GM18511 (cell line): ENCODE measurements around the gene NOX3.
A peak's percentile ranks its signal among the peaks of the same experiment; 100 is the strongest.

Experiments used
- ATAC-seq: cut with Tn5 transposase; IDR thresholded peaks from one replicate; pipeline ENCODE4 v1.9.1; 2021; ENCODE audit warnings: mild to moderate bottlenecking, moderate library complexity; ENCODE audit not compliant: unreplicated experiment

NOX3 gene

DNA sequence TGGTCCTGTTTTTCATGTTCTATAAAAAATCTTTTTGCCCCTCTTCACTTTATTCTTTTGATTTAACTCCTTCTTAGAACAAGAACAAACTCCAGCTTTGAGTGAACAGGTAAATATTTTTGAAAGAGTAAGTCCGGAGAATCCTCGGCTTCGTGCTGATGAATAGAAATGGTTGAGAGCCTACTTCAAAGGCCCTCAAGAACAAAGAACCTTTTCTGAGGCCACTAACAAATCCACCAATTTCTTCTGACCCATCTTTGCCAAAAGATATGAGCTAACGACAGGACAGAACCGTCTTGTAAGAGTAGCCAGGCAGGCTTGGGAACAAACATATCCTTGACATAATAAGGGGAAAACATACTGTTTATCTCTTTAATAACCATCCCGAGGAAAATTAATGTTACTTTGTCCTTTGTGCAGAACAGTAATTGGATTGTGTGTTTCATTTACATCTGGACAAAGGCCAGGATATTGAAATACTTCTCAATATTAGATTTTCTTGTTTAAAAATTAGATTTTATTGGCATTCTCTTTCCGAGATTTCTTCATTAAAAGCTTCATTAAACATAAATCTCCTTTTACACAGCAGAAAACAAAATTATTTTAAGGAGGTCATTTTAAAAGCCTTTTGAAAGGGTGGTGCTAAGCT lies 52.9 kb downstream of the NOX3 start:
- no peak for ATAC-seq

- no peak for ATAC-seq
These were observed 55.0 kb downstream of the NOX3 start for GRCh38 chr6:155400654-155400965.

GRCh38 chr6:155399745-155400653 lies 55.6 kb downstream of the NOX3 start:
- no peak for ATAC-seq

GRCh38 chr6:155399062-155399744 lies 56.4 kb downstream of the NOX3 start:
- no peak for ATAC-seq

GRCh38 chr6:155398701-155399061 lies 57.0 kb downstream of the NOX3 start:
- ATAC-seq = no peak

GRCh38 chr6:155398221-155398620 lies 57.4 kb downstream of the NOX3 start:
- ATAC-seq = no peak

DNA sequence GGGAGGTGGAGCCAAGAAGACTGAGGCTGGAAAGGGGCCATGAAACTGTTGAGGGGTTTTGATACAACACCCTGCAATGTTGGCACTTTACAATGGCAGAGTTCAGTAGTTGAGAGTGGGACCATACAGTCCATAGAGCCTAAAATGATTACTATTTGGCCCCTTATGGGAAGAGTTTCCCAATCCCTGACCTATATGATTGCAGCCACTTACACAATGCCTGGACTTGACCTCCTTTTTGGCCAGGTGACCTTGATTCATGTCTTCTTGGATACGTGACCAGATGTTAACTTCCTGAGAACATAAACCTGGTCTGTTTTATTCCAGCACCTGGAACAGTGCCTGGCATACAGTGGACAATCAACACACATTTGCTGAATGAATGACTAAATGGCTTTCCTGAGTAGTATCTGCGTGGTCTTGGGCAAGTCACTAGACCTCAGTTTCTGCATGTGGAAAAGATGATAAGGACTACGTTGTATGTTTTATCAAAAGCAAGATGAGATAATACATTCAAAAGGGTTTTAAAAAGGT lies 58.4 kb downstream of the NOX3 start:
- no peak for ATAC-seq

DNA sequence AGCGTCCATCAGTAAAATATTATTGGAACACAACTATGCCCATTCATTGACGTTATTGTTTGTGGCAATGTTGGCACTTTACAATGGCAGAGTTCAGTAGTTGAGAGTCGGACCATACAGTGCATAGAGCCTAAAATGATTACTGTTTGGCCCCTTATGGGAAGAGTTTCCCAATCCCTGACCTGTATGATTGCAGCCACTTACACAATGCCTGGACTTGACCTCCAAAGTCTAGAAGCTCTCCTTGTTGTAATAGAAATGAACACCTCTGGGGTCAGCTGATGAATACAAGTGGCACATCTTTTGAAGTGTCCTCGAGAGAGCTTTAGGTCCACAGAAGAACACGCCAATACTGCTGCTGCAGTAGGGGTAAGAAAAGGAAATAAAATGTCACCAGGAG lies 59.0 kb downstream of the NOX3 start:
- no peak for ATAC-seq

DNA sequence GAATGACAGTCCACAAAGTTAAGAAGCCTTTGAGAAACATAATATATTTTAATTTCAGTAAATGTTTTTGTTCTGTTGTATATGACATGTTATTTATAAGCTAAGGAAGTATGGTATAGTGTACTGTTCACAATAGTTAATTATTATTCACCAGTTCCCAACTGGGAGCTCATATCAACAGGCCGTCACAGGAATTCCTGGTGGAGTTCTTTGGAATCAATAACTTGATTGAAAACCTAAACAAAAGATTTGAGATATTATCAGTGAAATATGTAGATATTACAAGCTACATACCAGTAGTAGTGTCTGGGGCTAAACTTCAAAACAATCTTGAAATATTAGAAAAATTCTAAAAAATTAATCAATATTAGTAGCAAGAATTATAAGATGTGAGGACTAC lies 60.3 kb downstream of the NOX3 start:
- ATAC-seq = no peak

- ATAC-seq = no peak
These were observed 66.5 kb downstream of the NOX3 start for GRCh38 chr6:155389130-155389529.

GRCh38 chr6:155388591-155388990 lies 67.0 kb downstream of the NOX3 start:
- no peak for ATAC-seq

DNA sequence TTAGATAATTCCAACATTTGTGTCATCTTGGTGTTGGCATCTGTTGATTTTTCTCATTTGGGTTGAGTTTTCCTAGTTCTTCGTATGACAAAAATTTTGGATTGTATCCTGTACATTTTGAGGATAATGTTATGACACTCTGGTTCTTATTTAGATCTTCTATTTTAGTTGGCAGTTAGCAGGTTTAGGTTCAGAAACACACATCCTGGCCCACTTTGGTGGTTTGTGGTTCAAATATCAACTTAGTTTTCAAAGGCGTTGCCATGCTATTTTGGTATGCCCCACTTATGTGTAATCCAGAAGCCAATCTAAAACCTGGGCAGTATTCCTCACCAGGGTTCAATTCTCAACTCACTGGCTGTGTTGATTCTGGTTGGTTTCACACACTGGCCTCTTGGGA lies 68.2 kb downstream of the NOX3 start:
- ATAC-seq = no peak

- no peak for ATAC-seq
These were observed 71.2 kb downstream of the NOX3 start for GRCh38 chr6:155384321-155384952.

GRCh38 chr6:155383913-155384312 lies 71.7 kb downstream of the NOX3 start:
- ATAC-seq = no peak

- no peak for ATAC-seq
These were observed 73.3 kb downstream of the NOX3 start for GRCh38 chr6:155382338-155382685.

DNA sequence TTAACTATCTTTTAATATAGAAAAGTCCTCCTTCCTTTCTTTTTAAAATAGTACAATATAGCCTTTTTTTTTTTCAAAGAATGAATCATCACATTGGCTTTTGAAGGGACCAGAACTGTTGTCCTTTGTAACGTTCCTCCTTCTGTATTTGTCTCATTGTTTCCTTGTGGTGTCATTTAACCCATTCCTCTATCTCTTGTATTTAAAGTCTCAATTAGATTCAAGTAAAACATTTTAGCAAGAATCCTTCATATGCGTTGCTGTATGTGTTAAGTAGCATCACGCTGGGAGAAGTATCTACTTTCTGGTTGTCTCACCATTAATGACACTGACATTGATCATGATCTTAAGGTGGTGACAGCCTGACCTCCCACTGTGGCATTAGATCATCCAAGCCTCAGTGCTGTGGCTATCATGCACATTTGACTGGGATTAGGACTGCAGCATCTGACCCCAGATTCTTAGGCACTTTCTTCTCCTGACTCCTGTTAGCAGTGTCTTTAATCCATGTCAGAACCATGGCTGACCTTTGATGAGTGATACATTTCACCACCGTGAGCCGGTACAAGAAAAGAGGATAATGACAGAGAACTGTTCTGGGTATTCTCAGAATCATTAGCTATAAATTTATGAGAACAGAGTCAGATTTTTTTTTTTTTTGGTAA lies 73.8 kb downstream of the NOX3 start:
- no peak for ATAC-seq

DNA sequence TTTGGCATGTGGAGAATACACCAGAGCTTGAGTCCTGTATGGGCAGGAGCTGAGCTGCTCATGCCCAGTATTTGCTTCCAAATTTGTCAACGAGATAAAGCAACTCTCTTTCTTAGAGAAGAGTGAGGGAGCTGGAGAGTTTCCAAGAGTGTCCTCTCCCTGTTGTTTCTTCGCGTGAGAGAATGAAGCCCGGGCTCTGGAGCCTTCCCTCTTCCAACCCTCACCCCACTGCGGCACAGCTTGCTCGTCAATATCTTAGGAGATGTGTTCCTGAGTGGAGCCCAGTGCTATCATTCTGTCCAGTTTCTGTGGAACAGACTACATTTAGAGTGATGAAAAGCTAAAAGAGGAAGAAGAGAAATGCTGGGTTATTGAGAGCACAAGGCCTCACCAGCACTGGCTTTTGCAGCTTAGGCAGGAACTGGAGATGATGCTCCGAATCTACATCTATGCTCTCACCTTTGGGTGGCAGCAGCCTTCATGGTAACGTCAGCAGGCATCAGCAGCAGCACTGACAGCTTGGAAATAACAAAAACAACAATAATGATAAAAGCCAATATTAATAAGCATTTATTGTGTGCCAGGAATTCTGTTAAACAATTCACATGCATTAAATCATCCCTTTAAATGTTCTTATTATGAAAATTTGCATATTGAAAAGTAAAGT lies 74.8 kb downstream of the NOX3 start:
- ATAC-seq = no peak

GRCh38 chr6:155378724-155379123 lies 76.9 kb downstream of the NOX3 start:
- ATAC-seq = peak; percentile 48

DNA sequence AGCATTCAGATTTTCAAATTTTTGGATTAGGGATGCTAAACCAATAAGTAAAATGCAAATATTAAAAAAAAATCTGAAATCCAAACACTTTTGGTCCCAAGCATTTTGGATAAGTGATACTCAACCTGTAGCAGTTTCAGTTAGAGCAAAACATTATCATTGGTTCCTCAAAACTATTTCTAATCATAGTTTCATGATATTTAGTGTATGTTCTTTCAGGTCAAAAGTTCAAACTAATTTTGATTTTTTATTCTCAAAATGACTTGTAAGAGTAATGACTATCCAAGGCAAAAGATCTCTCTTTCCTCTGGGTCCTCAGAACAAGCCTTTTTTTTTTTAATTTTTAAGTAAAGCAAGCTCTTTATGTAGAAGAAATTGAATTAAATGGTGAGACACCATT lies 77.4 kb downstream of the NOX3 start:
- peak; percentile 81 for ATAC-seq

GRCh38 chr6:155377061-155377460 lies 78.6 kb downstream of the NOX3 start:
- no peak for ATAC-seq
